NCI-H1092 (cell line): ENCODE measurements around the gene RHOBTB3.

Experiments
- DNase-seq: peaks from one replicate; lab custom pipeline; 2025; lab: John Stamatoyannopoulos, UW

RHOBTB3 gene

DNA sequence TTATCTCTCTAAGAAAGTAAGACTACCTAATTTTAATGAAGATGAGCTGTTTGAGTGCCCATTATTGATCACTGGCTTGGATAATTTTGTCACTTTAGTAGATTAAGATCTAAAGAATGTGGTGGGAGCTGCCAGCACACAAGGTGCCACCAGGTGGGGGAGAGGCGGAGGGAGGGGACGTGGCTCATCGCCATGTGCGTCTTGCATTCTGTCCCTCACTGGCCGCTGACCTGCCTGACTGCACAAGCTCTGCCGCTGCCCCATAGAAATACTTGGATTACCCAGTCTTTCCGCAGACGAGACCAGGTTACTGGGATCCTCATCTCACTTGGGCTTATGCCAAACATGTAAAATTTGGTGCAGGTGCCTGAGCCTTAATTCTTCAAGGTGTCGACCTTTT, 37.6 kb downstream of the RHOBTB3 start:
- no peak for DNase-seq

- DNase-seq = no peak
Observed at GRCh38 chr5:95770830-95771708, 39.9 kb downstream of the RHOBTB3 start.

- DNase-seq = no peak
Observed at GRCh38 chr5:95771892-95772291, 40.8 kb downstream of the RHOBTB3 start.

- no peak for DNase-seq
Observed at GRCh38 chr5:95773335-95774059, 42.4 kb downstream of the RHOBTB3 start.

DNA sequence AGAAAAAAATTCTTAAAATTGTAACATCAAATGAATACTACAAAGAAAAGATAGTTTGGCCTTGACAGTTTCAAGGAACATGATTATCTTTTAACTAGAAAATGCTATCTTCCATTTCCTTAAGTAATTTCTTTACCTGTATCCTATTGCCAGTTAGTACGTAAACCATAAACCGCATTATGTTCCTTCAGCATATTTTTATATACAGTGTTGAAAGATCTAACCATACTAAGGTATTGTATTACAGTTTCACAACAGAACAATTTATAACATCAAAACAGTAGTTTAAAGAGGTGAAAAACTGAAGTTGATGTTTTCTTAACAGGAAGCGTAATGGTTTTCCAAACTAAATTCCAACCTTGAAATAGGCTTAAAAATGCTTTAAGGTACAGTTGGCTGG, 46.3 kb downstream of the RHOBTB3 start:
- DNase-seq = no peak

DNA sequence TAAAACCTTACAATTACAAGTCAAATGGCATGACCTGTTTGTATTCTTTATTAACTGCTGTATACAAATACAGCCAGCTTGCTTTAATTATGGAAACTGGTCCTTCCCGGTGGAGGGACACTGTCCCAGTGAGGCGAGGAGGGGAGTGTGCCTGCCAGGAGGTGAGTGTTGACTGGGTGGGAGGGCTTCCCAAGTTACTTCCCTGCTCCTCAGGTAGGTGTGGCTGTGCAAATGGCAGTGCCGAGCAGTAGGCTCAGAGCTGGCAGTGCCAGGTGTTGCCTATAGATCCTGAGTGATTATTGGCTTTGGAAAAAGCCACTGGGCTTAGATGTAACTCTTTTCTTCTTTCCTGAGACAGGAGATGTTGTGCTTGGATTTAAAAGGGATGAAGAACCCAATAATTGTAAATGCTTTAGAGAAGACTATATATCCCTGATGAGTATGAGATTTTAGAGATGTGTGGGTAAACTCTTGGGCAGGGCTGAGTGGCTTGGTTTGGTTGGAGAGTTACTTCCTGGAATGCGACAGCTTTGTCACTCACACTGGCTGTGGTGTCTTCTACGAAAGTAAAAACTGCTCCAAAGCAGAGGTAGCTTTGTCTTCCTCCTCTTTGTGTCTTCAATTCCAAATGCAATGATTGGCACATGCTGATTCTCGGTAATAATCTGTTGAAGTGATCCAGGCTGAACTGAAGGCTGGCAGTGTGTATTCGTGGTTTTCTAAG, 47.7 kb downstream of the RHOBTB3 start:
- no peak for DNase-seq

DNA sequence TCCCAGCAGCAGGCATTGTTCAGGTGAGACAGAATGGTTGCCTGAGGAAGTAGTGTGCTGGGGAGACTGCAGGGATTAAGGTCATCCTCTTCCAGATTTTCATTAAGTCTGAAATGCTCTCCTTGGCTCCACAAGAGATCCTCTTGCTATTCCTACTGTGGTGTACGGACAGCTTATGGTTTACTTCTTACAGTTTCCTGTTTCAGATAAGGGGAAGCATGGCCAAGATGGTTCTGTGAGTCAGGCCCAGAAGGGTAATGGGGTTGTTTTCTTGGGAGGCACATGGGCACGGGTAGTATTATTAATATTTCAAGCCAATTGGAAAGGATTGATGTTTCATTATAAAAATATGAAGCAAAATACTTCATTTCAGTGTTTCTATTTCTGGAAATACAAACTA, 48.5 kb downstream of the RHOBTB3 start:
- no peak for DNase-seq

- no peak for DNase-seq
Observed at GRCh38 chr5:95780597-95780996, 49.5 kb downstream of the RHOBTB3 start.

GRCh38 chr5:95781101-95781583, 50.0 kb downstream of the RHOBTB3 start:
- no peak for DNase-seq

GRCh38 chr5:95782181-95782580, 51.0 kb downstream of the RHOBTB3 start:
- no peak for DNase-seq

- no peak for DNase-seq
Observed at GRCh38 chr5:95783661-95784060, 52.5 kb downstream of the RHOBTB3 start.

DNA sequence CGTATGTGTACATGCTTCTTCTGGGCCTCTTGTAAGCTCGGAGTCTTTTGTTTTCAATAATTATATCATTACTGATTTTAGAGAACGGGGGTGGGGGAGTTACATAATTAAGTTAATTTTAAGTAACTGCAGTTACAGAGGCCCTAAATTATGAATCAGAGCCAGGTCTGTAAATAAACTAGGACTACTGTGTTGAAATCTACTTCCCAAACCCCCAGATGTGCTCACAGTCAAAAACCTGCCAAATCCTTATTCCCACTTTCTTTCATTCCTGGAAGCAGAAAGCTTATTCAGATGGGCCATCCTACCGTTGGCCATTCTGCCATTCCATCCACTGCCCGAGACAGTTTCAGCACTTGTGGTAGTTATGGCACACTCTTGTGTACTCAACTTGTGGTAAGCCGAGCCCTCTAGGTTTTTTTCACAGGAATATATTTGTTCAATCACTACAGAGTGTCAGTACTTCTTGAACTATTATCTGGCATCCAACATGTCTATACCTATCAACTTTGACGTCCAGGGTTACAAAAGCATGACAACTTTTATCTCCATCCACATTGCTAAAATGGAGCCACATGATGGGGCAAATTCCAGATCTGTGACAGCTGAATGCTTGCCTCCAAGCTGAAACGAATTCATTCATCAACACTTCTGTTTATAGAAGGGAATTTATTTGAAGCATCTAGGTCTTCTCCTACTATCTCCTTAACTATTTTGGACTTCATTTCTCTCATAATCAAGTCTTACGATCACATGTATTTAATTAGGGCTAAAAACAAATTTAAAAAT, 53.6 kb downstream of the RHOBTB3 start:
- DNase-seq = no peak

DNA sequence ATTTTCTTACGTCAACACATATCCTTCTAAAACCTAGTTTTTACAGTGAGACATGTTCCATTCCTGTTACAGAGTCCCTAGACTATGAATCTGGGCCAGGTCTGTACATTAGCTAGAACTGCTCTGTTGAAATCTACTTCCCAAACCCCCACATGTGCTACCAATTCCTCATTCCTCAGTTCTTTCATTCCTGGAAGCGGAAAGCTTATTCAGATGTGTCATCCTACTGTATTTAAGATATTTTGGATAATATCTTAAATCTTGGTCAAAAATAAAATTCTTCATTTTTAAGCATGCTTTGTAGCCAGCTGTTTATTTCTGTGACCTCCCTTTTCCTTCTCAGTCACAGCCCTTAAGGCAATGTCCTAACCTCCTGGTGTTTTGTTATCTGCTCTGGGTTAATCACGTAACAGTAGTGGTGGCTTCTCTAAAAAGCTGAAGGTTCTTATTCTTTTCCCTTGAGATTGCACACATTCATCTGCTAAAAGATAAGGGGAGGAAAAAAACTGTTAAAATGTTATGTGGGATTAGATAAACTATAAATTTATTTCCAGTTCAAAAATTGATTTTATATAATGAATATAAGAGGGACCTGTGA, 55.8 kb downstream of the RHOBTB3 start:
- DNase-seq = no peak

DNA sequence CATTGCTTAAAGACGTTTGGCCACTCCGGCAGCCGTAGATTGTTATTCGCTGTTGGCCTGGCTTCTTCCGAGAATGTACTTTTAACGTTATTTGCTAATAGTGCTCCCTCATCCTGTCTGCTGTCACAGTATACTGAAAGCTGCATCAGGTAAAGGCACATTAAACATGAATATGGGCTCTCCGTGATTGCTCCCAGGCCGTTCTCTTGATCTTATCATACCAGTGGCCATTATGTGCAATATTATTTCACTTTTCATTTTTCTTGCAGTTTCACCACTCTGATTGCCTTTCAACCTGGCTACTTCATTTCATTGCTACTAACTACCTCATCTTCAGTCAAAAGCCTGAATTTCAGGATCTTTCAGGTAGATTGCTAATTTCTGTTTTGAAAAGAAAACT, 57.4 kb downstream of the RHOBTB3 start:
- no peak for DNase-seq

GRCh38 chr5:95791751-95792150, 60.6 kb downstream of the RHOBTB3 start:
- DNase-seq = no peak

GRCh38 chr5:95794070-95794516, 63.0 kb downstream of the RHOBTB3 start:
- DNase-seq = no peak

DNA sequence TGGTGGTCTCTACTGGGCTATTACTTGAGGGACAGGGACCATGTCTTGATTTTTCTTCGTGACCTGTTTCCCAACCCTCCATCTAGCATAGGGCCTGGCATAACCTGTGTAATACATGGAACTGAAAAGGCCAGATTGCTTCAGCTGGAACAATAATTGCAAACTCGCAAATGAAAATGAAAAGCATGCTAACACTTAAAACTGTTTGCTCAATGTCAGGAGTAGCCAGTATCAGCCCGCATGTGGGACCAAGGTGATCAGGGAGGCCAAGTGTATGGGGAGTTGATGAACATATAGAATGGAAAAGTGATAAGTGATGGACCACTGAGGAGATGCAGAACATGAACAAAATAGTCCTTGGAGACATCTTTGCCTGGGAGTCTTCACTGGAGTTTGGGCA, 66.2 kb downstream of the RHOBTB3 start:
- DNase-seq = no peak

GRCh38 chr5:95798048-95798447, 66.9 kb downstream of the RHOBTB3 start:
- no peak for DNase-seq

GRCh38 chr5:95798545-95798944, 67.4 kb downstream of the RHOBTB3 start:
- no peak for DNase-seq

DNA sequence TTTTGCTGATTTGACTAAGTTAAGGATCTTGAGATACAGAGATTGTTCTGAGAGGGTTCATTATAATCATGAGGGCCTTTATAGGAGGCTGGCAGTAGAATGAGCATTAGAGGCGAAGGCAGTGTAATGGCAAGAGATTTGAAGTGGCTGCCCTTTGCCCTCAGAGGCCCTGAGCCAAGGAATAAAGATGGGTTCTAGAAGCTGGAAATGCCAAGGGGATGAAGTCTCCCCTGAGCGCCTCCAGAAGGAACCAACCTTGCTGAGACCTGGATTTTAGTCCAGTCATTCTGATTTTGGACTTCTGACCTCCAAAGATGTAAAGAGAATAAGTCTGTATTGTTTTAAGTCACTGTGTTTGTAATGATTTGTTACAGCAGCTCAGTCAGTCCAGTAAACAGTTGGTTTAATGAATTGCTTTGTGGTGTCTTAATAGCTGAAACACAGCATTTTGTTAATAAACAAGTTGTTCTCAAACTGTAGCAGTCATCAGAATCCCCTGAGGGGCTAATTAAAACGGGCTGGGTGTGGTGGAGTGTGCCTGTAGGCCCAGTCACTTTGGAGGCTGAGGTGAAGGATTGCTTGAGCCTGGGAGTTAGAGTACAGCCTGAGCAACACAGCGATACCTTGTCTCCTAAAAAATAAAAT, 68.2 kb downstream of the RHOBTB3 start:
- no peak for DNase-seq

DNA sequence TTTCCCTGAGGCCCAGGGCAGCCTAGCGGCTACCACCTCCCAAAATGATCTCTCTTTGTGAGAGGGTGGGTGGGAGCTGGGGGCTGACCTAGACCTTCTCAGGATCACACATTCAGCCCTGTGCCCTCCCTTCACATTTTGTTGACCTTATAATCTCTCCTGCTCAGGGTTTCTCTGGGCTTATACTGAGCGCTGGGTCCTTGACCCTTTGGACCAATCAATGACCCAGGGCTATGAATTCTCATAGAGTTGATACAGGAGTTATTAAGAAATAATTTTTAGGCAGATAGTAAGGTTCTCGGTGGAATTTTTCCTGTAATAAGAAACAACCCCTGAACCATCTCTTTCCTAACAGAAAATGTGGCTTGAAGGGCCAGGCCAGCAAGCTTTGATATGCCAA, 69.4 kb downstream of the RHOBTB3 start:
- no peak for DNase-seq
